ENCODE data around the gene TBC1D3L.
"Not testable (repeated sequence)": the region's sequence is repeated elsewhere in the genome, so short reads cannot be mapped to it uniquely, and the experiment has no call there.

DNA sequence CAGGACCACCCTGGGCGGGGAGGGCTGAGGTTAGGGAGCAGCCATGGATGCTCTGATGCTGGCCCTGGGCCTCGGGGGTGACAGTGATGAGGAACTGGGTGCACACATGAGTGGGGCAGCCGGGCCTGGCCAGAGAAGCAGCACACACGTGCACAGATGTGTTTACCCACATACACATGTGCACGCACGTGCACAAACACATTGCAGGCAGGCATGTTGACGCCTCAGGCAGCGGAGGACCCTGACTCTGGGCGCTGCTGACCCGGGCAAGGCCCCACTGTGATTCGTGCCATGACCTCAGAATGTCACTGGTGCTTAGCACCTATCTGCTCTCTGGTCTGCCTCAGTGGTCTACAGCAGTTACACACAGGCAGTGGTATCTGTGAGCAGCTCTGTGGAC lies 14.8 kb upstream of the TBC1D3L start, which contains the start of gene TBC1D3D:
- TF ChIP-seq, protein P1, sequence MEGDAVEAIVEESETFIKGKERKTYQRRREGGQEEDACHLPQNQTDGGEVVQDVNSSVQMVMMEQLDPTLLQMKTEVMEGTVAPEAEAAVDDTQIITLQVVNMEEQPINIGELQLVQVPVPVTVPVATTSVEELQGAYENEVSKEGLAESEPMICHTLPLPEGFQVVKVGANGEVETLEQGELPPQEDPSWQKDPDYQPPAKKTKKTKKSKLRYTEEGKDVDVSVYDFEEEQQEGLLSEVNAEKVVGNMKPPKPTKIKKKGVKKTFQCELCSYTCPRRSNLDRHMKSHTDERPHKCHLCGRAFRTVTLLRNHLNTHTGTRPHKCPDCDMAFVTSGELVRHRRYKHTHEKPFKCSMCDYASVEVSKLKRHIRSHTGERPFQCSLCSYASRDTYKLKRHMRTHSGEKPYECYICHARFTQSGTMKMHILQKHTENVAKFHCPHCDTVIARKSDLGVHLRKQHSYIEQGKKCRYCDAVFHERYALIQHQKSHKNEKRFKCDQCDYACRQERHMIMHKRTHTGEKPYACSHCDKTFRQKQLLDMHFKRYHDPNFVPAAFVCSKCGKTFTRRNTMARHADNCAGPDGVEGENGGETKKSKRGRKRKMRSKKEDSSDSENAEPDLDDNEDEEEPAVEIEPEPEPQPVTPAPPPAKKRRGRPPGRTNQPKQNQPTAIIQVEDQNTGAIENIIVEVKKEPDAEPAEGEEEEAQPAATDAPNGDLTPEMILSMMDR (IDR thresholded peaks at IDR 0.05; ENCODE audit: insufficient read depth, low read depth, low read length) = not testable (repeated sequence)
- TF ChIP-seq EZH2 (IDR thresholded peaks at IDR 0.05; ENCODE audit: insufficient read depth, low read length) = not testable (repeated sequence)

Measured in astrocyte (in vitro differentiated cells and primary cell).